Coronary artery (tissue), 2 donors: ENCODE measurements around the gene IRX4.
A peak's percentile ranks its signal among the peaks of the same experiment; 100 is the strongest.

Experiments used
- DNase-seq: peaks from one replicate; pipeline ENCODE4 v3.0.0-alpha.2; 2017; ENCODE audit warnings: low spot score
- H3K27ac ChIP-seq, 2 donors: fragments of 200-600 bp; sonication (generic); one replicate each; pipeline ENCODE4 v1.5.1; 2016 to 2019
- H3K4me3 ChIP-seq: fragments of 200-600 bp; sonication (generic); 2 replicates; pipeline ENCODE4 v1.5.1; 2016; ENCODE audit warnings: mild to moderate bottlenecking, moderate library complexity
- TF ChIP-seq, protein P1 (sequence below): fragments of 200-600 bp; sonication (generic); IDR thresholded peaks from one replicate; pipeline ENCODE4 v1.5.1; 2019; ENCODE audit warnings: antibody characterized with exemption

The IRX4 gene

DNA sequence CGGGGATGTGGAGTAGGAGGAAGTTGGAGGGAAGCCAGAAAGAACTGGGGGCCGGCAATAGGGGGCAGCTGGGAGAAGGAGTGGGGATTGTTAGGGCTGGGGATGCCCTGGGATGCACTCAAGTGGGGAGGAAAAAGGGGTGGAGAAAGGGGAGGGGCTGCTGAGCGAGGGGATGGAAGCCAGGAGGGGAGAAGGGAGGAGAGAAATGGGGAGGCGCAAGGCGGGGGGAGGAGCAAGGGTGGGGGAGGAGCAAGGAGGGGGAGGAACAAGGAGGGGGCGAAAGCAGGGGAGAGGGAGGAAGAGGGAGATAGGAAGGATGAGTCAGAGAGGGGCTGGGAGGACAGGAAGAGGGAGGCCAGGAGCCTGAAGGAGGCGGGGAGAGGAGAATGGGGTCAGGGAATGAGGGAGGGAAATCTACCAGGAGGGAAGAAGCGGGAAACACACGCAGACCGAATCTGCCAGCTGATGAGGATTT lies 1.6 kb downstream of the IRX4 start:
- Histone ChIP-seq H3K4me3 (no peak overlapping the region), H3K27ac (no peak overlapping the region)
- no peak for DNase-seq
- TF ChIP-seq, protein P1, sequence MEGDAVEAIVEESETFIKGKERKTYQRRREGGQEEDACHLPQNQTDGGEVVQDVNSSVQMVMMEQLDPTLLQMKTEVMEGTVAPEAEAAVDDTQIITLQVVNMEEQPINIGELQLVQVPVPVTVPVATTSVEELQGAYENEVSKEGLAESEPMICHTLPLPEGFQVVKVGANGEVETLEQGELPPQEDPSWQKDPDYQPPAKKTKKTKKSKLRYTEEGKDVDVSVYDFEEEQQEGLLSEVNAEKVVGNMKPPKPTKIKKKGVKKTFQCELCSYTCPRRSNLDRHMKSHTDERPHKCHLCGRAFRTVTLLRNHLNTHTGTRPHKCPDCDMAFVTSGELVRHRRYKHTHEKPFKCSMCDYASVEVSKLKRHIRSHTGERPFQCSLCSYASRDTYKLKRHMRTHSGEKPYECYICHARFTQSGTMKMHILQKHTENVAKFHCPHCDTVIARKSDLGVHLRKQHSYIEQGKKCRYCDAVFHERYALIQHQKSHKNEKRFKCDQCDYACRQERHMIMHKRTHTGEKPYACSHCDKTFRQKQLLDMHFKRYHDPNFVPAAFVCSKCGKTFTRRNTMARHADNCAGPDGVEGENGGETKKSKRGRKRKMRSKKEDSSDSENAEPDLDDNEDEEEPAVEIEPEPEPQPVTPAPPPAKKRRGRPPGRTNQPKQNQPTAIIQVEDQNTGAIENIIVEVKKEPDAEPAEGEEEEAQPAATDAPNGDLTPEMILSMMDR: no peak

DNA sequence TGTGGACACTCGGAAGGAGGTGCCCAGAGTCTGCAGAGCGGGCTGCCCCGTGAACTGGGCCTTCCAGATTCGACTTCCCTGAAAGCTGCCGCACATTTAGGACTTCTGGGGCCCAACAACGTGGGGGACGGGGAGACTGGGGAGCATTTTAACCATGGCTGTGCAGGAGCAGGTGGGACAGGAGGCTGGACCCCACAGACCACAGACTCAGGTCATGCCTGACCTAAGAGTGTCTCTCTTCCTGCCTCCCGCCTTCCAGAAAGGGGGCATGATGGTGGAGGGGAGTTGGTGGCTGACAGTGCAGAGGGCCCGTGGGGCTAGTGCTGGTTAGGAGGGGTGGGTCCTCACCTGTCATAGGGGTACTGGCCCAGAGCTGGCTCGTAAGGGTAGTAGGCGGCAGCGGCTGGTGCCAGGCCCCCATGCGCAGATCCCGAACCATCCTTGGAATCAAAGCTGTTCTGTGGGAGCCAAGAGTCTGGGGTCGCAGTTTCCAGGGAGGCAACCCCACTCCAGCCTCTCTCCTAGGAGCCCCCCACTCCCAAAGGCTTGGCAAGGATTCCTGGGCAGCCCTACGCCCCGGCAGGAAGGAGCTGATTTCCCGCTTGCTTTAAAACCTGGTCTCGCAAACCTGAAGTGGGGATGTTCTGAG lies 2.2 kb downstream of the IRX4 start:
- Histone ChIP-seq H3K4me3 (no peak overlapping the region), H3K27ac (no peak overlapping the region)
- TF ChIP-seq, protein P1: no peak
- DNase-seq: no peak

DNA sequence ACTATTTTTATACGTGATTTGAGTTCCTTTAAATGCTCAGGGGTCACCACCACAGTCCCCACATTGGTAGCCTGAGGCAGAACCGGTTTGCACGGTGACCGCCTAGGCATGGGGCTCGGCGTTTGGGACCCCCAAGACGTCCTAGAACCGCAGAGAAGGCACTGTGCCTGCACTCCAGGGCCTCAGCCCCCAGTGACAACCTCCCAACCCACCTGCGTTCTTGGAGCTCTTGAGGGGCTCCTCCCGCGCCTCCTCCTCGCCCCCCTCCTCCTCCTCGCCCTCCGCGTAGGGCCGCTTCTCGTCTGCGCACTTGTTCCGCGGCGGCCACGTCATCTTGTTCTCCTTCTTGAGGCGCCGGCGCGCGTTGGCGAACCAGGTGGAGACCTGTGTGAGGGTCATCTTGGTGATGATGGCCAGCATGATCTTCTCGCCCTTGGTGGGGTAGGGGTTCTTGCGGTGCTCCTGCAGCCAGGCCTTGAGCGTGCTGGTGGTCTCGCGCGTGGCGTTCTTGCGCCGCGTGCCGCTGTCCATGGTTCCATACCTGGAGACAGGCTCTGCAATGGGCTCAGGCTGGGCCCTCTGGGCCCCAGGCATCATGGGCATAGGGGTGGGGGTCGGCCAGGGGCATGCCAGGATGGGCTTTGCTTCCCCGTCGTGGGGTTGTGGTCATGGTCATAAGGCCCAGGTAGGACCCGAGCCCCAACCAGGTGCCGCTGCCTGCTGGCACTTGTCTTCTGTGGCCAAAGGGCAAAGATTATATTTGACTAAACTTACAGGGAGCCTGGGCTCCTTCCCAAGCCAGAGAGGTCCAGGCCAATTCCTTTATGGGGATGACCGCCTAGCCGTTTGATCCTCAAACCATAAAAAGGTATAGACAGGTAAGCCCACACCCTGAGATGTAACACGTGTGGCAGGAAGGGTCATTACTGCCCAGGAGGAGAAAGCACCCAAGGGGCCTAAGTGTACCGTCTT lies 3.1 kb downstream of the IRX4 start:
- H3K27ac ChIP-seq: no peak overlapping the region
- H3K4me3 ChIP-seq: no peak overlapping the region
- no peak for DNase-seq
- TF ChIP-seq, protein P1: no peak

DNA sequence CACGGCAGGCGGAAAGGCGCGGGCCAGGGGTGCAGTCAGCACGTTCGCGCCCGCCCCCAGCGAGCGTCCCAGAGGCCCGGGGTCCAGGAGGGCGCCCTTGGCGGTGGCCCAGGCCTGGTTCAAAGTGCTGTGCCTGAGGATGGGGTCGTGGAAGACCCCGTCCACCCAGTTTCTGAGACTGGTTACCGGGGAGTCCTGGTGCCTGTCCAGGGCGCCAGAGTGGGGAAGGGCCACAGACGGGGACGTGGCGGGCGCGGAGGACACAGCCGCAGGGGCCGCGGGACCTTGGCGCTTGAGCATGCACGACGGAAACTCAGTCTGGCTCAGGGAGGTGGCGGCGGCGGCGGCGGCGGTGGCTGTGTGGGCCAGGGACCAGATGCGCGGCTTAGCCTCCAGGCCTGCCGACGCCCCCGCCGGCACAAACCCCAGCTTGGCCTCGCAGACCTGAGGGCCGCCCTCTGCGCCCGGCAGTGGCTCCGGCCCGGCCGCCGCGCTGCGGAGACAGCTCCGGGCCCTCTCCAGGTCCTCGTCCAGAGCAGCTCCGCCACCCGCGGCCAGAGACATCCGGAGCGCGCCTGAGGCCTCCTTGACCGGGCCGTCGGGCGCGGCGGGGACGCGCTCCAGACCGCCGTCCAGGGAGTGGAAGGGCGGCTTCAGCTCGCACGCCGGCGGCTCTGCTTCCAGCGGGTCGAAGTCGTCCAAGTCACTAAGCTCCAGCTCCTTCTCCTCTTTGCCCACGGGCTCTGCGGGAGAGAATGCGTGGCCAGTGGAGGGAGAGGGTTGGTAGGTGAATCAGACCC lies 4.5 kb downstream of the IRX4 start:
- Histone ChIP-seq H3K4me3 (no peak overlapping the region), H3K27ac (no peak overlapping the region)
- TF ChIP-seq, protein P1: no peak
- no peak for DNase-seq

DNA sequence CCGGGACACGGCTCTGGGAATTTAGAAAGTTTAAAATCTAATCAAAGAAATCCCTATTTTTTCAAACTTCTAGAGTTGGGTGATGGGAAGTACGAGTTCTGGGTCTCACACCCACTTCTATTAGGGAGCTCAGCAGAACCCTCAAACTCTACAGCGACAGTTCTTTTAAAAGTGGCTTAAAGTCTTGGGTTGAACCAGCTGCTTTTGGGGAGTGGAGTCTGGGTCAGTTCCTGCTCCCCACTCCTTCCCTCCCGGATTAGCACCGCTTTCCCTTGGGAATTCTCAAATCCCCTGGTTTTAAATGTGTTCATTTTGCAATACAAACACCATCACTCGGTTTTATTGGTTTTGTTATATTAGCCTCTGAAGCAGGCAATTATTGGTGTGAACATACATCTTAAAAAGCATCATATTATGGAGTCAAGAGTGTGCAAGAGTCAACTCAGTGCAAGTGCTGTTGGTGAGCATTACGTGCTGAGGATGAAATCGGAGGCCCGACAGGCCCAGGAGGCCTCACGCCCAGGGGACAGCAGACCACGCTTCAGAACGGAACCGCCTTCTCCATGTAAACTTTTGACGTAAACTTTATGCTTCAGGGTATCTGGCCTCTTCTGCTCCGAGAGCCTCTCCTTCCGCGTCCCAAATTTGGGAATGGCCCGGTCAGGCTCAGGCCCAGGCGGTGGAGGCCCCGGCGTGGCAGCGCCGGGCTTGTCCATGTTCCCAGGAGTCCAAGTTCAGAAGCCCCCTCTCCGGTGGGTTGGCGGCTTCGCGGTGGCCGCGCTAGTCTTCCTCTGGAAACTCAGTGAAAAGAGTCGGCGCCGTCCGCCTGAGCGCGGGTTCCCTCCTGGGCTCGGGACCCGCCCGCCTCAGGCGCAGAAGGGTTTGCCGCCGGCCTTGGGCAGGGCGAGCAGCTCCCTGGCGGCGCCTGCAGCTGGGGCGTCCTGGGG lies 5.3 kb downstream of the IRX4 start:
- no peak for DNase-seq
- no peak overlapping the region for H3K27ac ChIP-seq
- H3K4me3 ChIP-seq: no peak overlapping the region
- TF ChIP-seq, protein P1: no peak

DNA sequence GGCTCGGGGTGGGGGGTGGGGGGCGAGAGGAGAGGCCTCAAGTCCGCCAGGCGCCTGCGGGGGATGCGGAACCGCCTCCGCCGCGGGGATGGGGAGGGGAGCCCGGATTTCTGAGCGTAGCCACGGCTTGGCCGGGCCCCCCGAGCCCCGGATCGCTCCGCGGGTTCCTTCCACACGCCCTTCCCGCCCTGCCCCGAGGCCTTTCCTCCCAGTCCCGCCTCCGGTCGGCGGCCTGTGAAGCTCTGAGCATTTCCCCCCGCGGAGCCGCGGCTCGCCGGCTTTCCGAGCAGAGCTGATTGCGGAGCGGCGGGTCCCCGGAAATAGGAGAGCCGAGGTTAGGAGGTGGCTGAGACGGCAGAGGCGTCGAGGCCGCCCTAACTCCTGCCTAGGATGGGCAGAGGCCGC lies 6.1 kb downstream of the IRX4 start:
- Histone ChIP-seq H3K27ac (no peak overlapping the region), H3K4me3 (peak overlapping the region; percentile 21)
- DNase-seq: no peak

More for the DNA sequence above, 6.1 kb downstream of the IRX4 start:
- TF ChIP-seq, protein P1: no peak
